Activated T-cell treated with anti-CD3 and anti-CD28 coated beads for 1 hour (primary cell): ENCODE data around the gene GPC6.

Source experiments
- DNase-seq: peaks from one replicate; pipeline ENCODE4 v3.0.0-alpha.2; 2020; ENCODE audit warnings: low read depth

GPC6 gene

DNA sequence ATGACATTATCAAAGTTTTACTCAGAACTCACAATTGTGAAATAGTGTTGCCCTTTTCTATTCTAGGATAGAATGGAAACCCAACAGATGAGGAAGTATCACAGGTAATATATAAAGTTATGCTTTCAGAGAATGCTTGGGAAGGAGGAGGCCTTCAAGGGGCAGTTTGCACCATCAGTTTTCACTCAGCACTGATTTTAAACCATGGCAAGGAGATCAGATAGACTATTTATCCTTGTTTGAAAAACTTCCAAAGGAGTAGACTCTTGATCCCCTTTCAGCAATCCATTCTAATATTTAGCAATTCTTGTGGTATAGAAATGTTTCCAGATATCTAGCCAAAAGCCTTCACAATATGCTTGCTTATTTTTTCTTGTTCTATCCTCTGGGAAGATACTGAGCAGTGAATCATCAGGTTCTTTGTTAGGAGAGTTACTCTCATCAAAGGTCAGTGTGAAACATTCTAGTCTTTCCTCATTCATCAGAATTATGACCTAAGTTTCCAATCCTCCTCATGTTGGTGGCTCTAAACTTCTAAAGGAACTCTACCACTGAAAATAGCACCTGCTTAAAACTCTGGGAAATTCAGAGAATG lies 3.8 kb downstream of the GPC6 start:
- DNase-seq = no peak

DNA sequence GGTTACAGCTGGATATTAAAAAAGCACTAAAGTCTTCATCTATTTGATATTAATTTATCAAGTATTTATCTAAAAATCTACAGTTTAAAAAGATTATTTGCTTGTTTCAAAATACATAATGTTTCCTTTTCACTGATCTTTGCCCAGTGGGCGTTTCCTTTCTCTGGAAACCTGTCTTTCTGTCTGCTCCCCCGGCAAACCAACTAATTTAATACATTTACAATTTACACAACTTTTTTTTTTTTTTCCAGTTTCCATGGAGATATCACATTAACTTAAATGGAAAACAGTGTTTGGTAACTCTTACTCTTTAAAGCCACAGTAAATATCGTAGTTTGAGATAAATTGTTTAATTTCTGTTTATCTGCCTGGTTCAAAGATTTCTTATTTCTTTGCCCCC lies 5.3 kb downstream of the GPC6 start:
- no peak for DNase-seq

DNA sequence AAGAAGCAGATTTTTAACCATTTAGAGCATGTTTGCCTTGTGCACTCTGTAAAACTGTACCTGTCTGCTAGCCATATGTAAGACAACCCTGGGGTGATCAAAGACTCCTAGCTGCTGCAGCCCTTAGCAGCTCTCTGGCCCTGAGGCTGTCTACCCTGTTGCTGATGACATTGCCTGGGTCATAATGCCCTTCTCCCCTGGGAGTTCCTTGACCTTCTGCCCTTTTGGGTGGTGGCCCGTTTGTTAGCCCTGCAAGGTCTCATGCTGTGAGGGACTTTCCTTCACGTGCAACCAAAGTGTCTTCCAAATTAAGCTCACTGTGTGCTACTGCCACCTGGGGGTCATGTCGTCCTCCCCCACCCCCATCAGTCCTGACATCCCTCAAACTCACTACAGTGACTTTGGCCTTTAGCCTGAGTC lies 7.4 kb downstream of the GPC6 start:
- DNase-seq = no peak

DNA sequence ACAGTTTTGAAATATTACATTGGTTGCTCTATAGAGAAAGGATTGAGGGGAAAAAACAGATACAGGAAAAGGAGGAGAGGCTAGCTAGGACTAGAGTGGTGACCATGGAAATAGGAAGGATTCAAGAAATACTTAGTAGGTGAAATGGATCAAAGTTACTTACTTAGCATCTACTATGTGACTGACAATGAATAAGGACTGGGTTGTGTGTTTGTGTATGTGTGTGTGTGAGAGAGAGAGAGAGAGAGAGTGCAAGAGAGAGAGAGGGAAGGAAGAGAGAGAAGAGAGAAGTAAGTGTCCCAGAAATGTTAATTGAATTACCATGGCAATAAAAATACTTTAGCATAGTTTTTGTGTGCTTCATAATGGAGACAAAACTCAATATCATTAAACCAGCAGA lies 7.9 kb downstream of the GPC6 start:
- DNase-seq = no peak

DNA sequence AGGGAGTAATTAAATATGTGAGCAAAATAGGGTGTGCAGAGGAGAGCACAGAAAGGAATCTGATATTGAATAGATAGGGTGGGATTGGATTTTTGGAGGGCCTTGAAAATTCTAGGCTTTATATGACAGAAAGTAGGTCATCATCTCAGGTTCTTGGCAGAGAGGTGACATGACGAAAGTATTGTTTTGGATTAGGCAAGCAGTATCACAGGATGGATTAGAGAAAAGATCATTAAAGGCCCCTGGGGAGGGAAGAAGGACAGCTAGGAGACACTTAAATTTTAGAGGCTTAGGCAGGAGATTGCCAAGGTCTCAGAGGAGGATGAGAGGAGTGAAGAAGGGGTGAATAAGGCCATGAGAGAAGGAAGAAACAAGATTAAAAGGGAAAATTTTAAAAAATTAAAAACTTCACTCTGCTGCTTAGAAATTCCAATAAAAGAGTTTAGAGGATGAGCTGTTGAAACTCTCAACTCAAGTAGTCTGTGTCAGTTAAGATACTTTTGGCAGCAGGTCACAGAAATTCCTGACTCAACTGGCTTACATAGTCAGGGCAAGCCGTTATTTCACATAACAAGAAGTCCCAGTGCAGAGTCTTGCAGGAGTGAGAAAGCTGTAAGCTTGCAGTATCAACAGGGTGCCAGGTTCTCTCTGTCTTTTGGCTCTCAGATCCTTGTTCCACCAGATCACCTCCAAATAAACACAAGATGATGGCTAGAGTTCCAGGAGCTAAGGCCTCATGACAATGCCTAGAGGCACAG lies 8.8 kb downstream of the GPC6 start:
- DNase-seq = no peak

DNA sequence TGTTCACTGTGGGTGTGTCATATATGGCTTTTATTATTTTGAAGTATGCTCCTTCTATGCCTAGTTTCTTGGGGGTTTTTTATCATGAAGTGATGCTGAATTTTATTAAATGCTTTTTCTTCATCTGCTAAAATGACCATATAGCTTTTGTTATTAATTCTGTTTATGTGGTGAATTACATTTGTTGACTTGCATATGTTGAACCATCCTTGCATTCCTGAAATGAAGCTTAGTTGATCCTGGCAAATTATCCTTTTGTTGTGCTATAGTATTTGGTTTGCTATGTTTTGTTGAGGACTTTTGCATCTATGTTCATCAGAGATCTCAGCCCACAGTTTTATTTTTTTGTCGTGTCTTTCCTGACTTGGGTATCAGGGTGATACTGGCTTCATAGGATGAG lies 12.1 kb downstream of the GPC6 start:
- DNase-seq = no peak

DNA sequence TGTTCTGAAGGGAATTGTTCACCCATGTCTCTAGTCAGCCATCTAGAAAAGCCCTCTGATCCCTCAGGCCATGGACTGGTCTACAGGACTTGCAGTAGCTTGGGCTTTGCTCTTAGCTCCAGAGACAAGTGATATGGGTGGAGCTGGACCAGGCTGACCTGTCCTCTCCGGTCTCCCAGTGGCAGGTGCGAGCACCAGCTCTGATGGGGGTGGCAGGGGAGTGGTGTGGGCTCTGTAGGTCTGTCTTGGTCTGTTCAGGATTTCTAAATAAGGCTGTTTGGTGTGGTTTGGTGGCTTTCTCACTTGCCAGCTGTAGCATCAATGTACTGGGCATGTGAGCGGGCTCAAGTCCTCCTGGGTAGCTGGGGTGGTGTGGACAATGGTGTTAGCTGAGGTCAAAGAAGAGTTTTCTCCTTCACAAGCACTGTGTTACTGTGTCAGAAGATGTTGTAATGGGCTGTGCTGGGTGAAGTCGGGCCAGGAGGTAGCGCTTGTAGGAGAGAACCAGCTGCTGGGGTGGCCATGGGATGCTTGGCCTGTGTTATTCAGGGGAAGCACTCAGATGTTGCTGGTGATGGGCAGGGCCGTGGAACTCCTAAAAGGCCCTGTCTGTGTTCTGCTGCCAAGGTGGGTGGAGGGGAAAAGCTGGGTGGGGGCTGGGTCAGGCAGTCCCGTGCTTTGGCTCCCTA lies 16.9 kb downstream of the GPC6 start:
- DNase-seq = no peak

DNA sequence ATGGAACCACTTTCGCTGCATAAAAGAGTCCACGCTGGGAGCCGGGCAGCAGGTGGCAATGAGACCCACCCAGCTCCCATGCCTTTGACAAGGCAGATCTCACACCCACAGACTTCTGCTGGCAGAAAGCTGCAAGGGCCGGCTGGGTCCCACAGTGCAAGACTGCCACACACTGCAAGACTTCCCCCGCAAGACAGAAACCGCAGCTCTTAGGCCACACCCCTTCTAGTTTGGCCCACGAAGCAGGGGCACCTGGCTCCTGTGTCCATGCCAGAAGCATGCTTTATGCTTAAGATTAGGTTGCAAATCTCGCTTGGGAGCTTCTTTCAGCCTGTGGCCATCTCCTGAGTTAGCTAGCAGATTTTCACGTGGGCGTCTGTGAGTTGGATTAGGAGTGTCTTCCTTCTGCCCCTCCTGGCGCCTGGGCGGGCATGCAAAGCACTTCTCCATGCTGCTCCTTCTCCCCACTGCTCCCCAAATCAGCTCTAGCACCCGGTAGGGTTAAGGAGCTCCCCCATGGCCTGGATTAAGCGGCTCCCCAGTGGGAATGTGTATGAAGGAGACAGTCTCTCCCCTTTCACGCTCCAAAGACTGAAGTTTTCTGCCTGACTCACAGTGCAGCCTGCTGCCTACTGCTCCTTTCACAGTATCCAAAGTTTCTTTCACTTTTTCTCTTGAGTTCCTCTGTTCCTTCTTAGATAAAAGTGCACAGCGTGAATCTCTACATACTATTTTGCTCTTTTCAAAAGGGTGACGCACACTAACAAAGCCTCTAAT lies 17.7 kb downstream of the GPC6 start:
- DNase-seq = no peak

DNA sequence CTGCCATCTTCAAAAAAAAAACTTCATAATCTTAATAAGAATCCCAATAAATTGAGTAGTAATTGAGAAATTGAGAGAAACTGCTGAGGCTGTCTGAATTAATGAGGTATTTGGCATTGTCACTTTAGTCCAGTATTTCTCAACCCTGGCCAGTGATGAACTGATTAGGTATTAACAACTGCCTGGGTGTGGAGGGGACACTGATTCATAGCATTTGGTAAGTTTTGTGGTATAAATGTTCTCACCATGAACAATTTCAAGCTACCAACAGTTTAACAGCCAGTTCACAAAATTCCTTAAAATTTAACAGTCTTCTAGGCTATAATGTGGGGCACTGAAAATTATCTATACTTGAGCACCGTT lies 18.3 kb downstream of the GPC6 start:
- no peak for DNase-seq

DNA sequence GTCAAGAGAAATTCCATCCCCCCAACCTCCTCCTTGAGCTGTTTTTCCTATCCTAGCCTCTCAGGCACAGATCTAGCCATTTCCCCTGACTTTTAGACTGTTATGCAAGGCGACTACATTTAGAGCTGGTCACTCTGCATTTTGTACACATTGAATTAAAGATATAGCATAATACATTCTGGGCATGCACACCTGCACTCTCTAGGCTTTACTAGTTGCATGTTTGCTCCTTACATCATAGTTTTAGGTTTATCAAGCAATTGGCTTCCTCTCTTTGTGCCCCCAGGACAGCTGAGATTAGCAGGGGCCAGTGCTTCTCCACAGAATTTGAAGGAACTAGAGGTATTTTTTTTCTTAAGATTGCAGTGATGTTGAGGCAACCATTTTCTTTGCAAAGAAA lies 19.5 kb downstream of the GPC6 start:
- no peak for DNase-seq

DNA sequence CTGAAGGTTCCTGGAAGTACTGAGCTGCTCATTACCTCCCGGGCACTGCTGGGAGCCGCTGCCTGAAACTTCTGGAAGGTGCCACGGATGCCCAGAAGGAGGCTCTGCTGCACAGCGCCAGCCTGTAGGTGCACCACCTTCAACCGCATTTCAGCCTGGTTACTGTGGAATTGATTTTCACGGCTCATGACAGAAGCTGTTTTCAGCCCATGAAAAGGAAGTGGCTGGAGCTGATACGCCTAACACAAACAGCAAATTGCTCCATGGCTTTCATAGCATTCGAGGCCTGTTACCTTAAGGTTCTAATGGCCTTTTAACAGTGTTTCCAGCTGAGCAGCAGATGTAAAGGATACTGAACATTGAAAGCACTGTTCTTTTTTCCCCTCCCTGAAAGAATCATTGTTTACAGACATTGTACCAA lies 22.0 kb downstream of the GPC6 start:
- DNase-seq = no peak

DNA sequence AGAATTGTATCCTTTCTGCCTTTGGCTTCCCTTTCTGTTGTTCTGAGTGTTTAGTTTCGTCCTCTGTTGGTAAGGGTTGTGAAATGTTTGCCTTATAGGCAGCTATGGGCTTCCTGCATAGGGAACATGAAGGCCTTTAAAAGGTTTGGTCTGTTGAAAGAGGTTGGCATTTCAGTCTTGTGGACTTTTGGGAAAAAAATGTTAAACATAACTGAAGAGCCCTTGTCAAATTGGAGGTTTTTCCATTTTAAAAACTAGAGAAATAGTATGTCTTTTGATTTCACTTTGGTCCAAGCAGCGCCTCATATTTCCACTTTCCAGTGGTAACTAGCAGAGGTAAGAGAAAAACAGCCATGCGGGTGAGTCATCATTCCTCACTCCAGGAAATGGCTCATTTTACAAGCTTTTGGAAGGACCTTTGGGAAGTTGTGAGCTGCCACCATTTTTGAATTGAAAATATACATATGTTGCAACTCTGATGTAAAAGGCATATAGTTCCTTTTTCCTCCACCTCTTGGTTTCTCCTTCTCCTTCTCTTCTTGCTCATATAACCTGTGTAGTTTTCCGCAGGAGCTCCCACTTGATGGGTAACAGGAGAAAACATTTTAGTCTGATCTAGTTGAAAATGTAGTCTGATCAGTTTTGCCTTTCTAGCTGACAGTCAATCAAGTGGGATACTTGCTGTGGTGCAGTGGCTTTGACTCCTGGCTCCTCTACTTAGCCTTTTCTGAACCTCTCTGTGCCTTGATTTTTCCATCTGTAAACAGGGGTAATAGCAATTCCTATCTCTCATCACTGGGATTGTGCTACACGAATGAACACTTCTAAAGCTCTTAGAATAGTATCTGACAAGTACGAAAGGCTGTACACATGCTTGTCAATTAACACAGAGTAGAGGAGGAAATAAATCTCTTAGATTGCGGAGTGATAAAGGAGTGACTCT lies 23.0 kb downstream of the GPC6 start:
- DNase-seq = no peak

DNA sequence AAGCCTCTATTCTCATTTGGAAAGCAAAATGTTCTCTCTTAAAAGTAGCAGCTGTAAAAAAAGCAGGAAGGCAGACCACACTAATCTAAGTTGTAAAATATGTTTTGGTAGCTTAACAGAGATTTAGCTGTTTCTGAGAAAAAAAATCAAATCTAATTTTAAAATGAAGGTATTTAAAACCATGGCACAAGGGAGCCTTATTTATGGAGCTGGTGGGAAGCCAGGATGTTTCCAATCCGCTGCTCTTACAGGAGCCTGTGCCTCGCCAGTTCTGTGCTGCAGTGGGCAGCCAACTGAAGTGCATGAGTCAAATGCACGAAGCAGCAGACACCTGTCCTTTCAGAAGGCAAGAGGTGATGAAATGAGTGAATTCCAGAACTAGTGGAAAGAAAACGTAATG lies 28.2 kb downstream of the GPC6 start:
- no peak for DNase-seq

DNA sequence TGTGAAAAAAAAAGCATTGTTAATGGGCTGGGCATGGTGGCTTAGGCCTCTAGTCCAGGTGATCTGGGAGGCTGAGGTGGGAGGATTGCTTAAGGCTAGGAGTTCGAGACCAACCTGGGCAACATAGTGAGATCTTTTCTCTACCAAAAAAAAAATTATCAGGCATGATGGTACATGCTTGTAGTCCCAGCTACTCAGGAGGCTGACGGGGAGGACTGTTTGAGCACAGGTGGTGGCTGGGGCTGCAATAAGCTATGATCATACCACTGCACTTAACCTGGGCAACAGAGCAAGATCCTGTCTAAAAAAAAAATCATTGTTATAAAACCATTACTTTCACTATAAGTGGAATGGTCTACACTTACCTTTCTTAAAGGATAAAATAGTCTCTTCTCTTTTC lies 30.4 kb downstream of the GPC6 start:
- no peak for DNase-seq

DNA sequence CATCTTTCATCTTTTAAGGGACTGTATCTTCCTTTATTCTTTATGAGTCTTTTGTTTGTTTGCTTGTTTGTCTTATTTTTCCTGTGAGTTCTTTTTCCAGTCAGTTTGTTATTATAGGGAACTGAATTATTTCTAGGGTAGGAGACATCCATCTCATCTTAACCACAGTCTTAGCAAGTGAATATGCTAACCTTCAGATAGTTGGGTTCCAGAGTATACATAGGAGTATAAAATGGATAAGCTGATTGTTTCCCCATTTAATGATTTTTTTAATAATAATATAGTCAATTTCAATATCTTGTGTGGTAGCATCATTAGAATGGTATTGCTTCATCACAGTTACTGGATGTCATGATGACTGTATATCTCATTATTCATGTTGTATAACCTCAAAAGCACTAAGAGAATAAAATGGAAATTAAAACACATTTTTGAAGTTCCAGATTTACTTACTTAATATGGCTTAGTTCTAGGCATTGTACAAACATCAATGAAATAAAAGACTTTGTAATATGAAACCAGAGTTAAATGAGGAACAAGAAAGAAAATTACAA lies 33.0 kb downstream of the GPC6 start:
- no peak for DNase-seq

DNA sequence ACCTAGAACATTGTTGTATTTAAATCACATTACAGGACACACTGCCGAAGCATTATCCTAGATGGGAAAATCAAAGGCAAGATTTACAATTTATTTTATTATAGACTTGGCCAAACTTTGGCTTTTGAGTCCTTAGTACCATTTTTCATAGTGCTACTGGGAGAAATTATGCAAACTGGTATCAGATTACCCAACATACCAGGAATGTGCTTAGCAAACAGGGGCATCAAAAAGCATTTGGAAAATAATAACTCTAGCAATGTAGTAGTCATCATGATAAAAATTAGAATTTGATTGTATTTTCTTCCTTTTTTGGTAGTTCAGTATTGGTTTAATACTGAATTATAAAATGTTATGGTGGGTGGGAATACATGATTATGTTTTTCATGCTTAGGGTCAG lies 34.0 kb downstream of the GPC6 start:
- DNase-seq = no peak

DNA sequence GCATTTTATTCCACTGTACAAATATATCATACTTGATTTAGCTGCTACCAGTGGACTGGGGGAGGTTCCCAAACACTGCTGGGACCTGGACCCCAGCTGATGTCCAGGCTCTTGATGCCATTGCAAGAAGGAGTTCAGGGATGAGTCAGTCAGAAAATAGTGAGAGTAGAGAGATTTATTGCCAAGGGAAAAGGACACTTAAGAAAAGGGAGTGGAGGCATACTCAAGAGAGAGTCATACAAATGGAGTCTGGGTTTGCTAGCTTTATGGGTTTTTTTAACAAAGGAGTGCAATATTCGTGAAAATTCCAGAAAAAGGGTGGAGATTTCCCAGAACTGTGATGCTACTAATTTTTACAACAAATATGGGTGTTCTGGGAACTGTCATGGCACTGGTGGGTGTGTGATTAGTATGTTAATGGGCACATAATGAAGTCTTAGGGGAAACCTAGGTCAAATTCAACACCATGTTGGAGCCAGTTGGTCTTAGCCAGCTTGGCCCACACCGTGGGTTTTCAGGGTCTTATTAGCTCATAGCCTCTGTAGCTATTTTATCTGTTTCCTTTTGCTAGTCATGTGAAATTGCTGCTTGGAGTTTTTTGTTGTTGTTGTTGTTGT lies 36.2 kb downstream of the GPC6 start:
- DNase-seq = no peak

DNA sequence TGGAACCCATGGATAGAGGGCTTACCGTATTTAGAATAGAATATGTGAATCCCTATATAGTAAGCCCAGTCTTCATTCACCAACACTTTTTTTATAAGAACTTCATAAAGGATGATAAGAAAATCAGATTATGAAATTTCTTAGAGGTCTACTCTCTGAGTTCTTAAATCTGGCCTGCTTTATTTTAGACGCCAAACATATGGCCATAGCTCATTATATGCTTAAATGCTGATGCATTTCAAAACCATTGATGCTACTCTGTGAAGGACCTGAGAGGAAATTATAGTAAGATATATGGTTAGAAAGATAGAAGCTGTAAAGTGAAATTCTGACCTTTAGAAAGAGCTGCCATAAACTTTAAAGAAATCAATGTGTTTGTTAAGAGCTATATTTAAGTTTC lies 38.3 kb downstream of the GPC6 start:
- DNase-seq = no peak

DNA sequence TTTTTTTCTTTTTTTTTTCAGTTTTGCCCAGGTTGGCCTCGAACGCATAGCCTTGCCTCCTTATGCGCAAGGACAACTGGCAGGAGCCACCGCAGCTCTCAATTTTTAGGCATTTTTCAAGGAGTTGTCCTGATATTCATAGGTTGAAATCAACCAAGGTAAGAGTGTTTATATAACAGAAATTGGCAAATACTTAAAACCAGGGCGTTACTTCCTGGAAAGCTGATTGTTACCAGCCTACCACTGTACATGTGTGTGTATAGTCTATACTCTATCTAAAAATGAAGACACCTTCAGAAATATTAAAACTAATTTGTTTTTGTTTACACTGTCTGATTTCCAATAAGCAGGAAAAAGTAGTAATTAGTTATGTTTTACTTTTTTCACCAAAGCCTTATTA lies 39.2 kb downstream of the GPC6 start:
- DNase-seq = no peak

DNA sequence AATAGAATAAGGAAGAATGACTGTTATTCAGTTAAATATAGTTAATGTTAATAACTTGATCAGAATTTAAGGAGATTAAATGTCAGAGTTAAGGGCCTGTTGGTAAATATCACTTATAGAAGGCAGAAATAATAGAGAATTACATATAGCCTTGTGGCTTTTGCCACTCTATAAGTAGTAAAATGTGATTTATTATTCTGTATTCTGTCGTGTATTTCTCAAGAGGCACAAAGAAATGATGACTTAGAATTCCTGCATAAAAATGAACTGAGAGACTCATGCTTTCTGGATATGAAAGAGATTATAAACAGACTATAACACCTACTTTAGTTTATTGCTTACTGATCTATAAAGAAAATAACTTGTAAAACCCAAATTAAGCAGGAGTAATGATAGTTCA lies 40.1 kb downstream of the GPC6 start:
- DNase-seq = no peak
